Stimulated activated CD8-positive, alpha-beta memory T cell treated with anti-CD3 and anti-CD28 coated beads, Interleukin-12 subunit alpha, Interleukin-12 subunit beta, amount 100 ng/mL, for 4 hours (primary cell): ENCODE measurements around the gene EDEM2.
"Not testable (repeated sequence)": the region's sequence is repeated elsewhere in the genome, so short reads cannot be mapped to it uniquely, and the experiment has no call there.

Experiments used
- DNase-seq: peaks from one replicate; pipeline ENCODE4 v3.0.0-alpha.2; 2020; ENCODE audit warnings: low read depth

Gene EDEM2

GRCh38 chr20:35125753-35126152, 21.4 kb downstream of the EDEM2 start:
- no peak for DNase-seq

- no peak for DNase-seq
Observed at GRCh38 chr20:35122756-35123405, 24.3 kb downstream of the EDEM2 start.

- no peak for DNase-seq
Observed at GRCh38 chr20:35121186-35121585, 25.9 kb downstream of the EDEM2 start.

GRCh38 chr20:35120012-35120701, 27.0 kb downstream of the EDEM2 start:
- DNase-seq, result no peak

- DNase-seq, result no peak
Observed at GRCh38 chr20:35117629-35118028, 29.5 kb downstream of the EDEM2 start.

- no peak for DNase-seq
Observed at GRCh38 chr20:35117196-35117595, 29.9 kb downstream of the EDEM2 start.

GRCh38 chr20:35116258-35116657, 30.9 kb downstream of the EDEM2 start:
- DNase-seq, result no peak

GRCh38 chr20:35115606-35116005, 31.5 kb downstream of the EDEM2 start:
- no peak for DNase-seq

- DNase-seq, result not testable (repeated sequence)
Observed at GRCh38 chr20:35112276-35112675, 34.9 kb downstream of the EDEM2 start.

GRCh38 chr20:35111141-35111888, 35.8 kb downstream of the EDEM2 start:
- DNase-seq, result no peak

GRCh38 chr20:35108921-35109320, 38.2 kb downstream of the EDEM2 start:
- no peak for DNase-seq

- no peak for DNase-seq
Observed at GRCh38 chr20:35106827-35107380, 40.2 kb downstream of the EDEM2 start.

GRCh38 chr20:35104685-35105295, 42.3 kb downstream of the EDEM2 start:
- no peak for DNase-seq

GRCh38 chr20:35101620-35102019, 45.5 kb downstream of the EDEM2 start:
- DNase-seq, result no peak

GRCh38 chr20:35093267-35093884, 53.8 kb downstream of the EDEM2 start:
- DNase-seq, result peak; percentile 23

- DNase-seq, result peak; percentile 79
Observed at GRCh38 chr20:35092524-35093266, 54.4 kb downstream of the EDEM2 start, which contains the start of gene TRPC4AP. Gene TRPC4AP (minus strand): TSS chr20:35092807. CDS start chr20:35092781, 26 bp downstream.

- DNase-seq, result no peak
Observed at GRCh38 chr20:35091816-35092523, 55.2 kb downstream of the EDEM2 start.

- no peak for DNase-seq
Observed at GRCh38 chr20:35088231-35089145, 58.6 kb downstream of the EDEM2 start.

GRCh38 chr20:35087791-35088190, 59.3 kb downstream of the EDEM2 start:
- DNase-seq, result no peak
